OCI-LY3 (cell line): ENCODE results near the gene MBOAT1.

ENCODE experiments used
- CTCF ChIP-seq: fragments of 200-600, 300-600 bp; sonication (generic); IDR thresholded peaks from 2 replicates; pipeline ENCODE4 v1.5.1; 2014; ENCODE audit warnings: antibody characterized with exemption, low read length, low read depth
- EZH2phosphoT487 ChIP-seq: fragments of 200-600 bp; shearing (Covaris generic); IDR thresholded peaks from 2 replicates; pipeline ENCODE4 v1.6.1; 2018; ENCODE audit warnings: antibody characterized with exemption, mixed run types, low read depth

- TF ChIP-seq CTCF, result no peak
- TF ChIP-seq EZH2phosphoT487, result no peak
Observed at GRCh38 chr6:20169786-20170185, 42.5 kb downstream of the MBOAT1 start.
